ENCODE data around the gene WWOX. TPM values are rescaled to one million over a fixed set of nuclear protein-coding genes. Genes with fewer than 3 reads are reported as not detected.

Gene WWOX
- total and polyA plus RNA-seq, 3 donors from 2014 or later: 20.6 to 76.7 (median 64.1) TPM

DNA sequence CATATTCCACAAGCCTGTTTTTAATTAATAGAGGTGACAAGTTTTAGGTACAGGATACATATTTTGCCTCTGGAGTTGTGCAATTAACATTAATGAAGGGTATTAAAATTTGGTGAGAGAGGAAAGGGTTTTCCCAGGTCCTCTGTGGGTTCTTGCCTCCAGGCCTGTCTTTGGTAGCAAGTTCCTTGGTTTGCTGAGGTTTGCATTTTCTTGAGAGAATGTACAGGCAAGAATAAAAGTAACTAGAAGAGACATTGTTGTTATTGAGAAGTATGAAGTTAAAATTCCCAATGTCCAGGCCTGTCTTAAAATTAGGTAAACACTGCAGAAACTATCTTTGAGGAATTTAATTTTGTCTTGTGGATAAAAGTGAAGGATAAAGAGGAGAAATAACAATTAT is 316.9 kb downstream of the WWOX start:
- TF ChIP-seq POLR2A (IDR thresholded peaks at IDR 0.05): no peak
- TF ChIP-seq, protein P1, sequence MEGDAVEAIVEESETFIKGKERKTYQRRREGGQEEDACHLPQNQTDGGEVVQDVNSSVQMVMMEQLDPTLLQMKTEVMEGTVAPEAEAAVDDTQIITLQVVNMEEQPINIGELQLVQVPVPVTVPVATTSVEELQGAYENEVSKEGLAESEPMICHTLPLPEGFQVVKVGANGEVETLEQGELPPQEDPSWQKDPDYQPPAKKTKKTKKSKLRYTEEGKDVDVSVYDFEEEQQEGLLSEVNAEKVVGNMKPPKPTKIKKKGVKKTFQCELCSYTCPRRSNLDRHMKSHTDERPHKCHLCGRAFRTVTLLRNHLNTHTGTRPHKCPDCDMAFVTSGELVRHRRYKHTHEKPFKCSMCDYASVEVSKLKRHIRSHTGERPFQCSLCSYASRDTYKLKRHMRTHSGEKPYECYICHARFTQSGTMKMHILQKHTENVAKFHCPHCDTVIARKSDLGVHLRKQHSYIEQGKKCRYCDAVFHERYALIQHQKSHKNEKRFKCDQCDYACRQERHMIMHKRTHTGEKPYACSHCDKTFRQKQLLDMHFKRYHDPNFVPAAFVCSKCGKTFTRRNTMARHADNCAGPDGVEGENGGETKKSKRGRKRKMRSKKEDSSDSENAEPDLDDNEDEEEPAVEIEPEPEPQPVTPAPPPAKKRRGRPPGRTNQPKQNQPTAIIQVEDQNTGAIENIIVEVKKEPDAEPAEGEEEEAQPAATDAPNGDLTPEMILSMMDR (IDR thresholded peaks at IDR 0.05): no peak
- H3K4me1 ChIP-seq: no peaks in the 10 kb centered on the region
- intact Hi-C loops (cut with DNase I; ENCODE audit: low total_unique reads): no loop called here

DNA sequence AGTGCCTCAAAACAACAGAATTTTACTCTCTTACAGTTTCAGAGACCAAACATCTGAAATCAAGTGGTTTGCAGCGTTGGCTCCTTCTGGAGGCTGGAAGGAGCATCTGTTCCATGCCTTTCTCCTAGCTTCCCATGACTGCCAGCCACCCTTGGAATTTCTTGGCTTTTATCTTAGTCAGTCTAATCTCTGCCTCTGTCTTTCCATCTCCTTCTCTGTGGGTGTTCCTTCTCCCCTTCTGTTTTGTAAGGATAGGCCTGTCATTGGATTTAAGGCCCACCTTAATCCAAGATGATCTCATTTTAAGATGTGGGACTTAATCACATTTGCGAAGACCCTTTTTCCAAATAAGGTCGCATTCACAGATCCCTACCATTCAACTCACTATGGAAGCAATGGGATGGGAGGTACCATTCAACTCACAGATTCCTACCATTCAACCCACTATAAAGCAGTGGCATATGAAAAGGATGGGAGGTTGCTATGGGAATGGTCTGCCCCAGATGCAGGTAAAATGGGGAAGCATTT is 321.8 kb downstream of the WWOX start:
- H3K27me3 ChIP-seq: no peaks in the 10 kb centered on the region
- WGBS, 2 donors: 91 to 93% methylated on average over 3 of the region's 3 CpGs
- TF ChIP-seq, protein P1 (IDR thresholded peaks at IDR 0.05): no peak
- TF ChIP-seq POLR2A (IDR thresholded peaks at IDR 0.05): no peak
- no peak overlapping the region for H3K27ac ChIP-seq
- H3K4me3 ChIP-seq: no peak overlapping the region
- no peaks in the 10 kb centered on the region for H3K4me1 ChIP-seq
- no peaks in the 10 kb centered on the region for H3K9me3 ChIP-seq
- intact Hi-C loops (cut with DNase I; ENCODE audit: low total_unique reads): no loop called here
- H3K36me3 ChIP-seq (ENCODE audit: low read depth, missing control alignments): no peaks in the 10 kb centered on the region
- no peak for DNase-seq

More for the DNA sequence above, 316.9 kb downstream of the WWOX start:
- H3K36me3 ChIP-seq (ENCODE audit: low read depth, missing control alignments): no peaks in the 10 kb centered on the region
- H3K4me3 ChIP-seq: no peak overlapping the region
- no peak overlapping the region for H3K27ac ChIP-seq
- H3K27me3 ChIP-seq: no peaks in the 10 kb centered on the region
- no peak for DNase-seq
- H3K9me3 ChIP-seq: no peaks in the 10 kb centered on the region

DNA sequence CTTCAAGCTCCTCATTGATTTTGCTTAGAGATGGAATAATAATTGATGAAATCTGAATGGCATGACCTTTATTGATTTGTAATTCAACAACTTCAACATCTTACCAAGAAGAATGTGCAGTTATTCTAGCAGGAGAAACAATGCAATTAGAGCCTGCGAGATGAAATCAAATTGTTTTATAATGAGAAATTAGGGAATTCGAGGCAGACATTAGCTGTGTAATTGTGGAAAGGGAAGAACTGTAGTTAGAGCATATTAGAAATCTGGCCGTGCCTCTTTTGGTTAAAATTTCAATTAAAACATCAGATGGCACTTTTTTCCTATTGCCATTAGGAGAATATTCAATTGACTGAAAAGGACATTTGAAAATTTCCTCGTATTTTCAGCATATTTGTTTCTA is 325.8 kb downstream of the WWOX start:
- intact Hi-C loops (cut with DNase I; ENCODE audit: low total_unique reads): no loop called here

DNA sequence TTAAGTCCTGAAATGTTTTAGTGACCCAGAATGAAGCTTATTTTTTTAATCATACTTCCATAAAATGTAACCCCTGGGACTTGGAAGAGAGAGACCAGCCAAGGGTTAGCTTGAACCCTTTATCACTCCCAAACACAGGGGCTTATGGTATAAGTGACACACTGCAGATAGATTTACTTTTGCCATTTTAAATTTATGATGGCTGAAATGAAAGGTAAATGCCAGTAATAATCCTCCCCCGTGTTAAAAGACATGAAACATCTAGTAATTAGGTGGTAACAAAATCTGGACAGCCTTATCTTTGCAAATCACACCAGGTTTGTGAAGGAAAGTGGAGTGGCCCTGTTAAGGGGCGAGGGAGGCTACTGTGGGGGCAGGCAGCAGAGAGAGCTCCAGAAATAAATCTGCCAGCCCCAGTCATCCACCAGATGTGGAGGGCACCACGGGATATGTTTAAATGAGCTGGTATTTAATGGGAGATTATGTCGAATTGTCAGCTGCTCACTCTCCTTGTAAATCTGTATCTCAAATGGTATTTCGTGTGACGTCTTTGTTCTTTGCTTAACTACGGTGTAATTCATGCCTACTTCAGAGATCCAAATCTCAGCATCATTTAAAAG is 326.5 kb downstream of the WWOX start:
- no peak for TF ChIP-seq POLR2A (IDR thresholded peaks at IDR 0.05)
- TF ChIP-seq, protein P1 (IDR thresholded peaks at IDR 0.05): no peak
- no peak for DNase-seq
- no peaks in the 10 kb centered on the region for H3K9me3 ChIP-seq
- no peak overlapping the region for H3K4me3 ChIP-seq
- H3K4me1 ChIP-seq: no peaks in the 10 kb centered on the region
- no peaks in the 10 kb centered on the region for H3K36me3 ChIP-seq (ENCODE audit: low read depth, missing control alignments)
- H3K27me3 ChIP-seq: no peaks in the 10 kb centered on the region
- H3K27ac ChIP-seq: no peak overlapping the region
- intact Hi-C loops (cut with DNase I; ENCODE audit: low total_unique reads): no loop called here
- 81% methylated on average over 7 of the region's 7 CpGs for WGBS, 2 donors

More for the DNA sequence above, 325.8 kb downstream of the WWOX start:
- 88 to 90% methylated on average over 4 of the region's 4 CpGs for WGBS, 2 donors
- no peaks in the 10 kb centered on the region for H3K9me3 ChIP-seq
- H3K27me3 ChIP-seq: no peaks in the 10 kb centered on the region
- no peaks in the 10 kb centered on the region for H3K4me1 ChIP-seq
- no peak overlapping the region for H3K4me3 ChIP-seq
- H3K27ac ChIP-seq: no peak overlapping the region
- DNase-seq: no peak
- TF ChIP-seq, protein P1 (IDR thresholded peaks at IDR 0.05): no peak
- TF ChIP-seq POLR2A (IDR thresholded peaks at IDR 0.05): no peak
- no peaks in the 10 kb centered on the region for H3K36me3 ChIP-seq (ENCODE audit: low read depth, missing control alignments)

DNA sequence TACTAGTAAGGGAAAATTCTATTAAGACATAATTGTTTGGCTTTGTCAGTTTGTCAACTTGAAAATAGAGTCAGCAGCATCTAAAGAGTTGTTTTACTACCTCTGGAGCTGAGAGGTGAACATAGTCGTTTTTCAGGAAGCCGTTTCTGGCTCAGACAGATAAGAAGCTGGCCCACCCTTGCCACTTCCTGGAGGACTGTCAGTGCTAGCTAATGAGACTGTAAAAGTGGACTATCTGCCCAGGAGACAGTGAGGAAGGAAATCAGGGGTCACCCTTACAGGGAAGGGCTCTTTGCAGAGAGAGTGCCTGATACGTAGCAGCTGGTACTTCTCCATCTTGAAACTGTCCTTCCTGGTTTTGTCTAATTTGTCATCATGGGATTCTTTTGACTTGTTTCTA is 328.7 kb downstream of the WWOX start:
- no peaks in the 10 kb centered on the region for H3K27me3 ChIP-seq
- DNase-seq: no peak
- intact Hi-C loops (cut with DNase I; ENCODE audit: low total_unique reads): no loop called here
- no peaks in the 10 kb centered on the region for H3K4me1 ChIP-seq
- no peaks in the 10 kb centered on the region for H3K36me3 ChIP-seq (ENCODE audit: low read depth, missing control alignments)
- no peaks in the 10 kb centered on the region for H3K9me3 ChIP-seq
- H3K27ac ChIP-seq: no peak overlapping the region
- no peak for TF ChIP-seq POLR2A (IDR thresholded peaks at IDR 0.05)
- TF ChIP-seq, protein P1 (IDR thresholded peaks at IDR 0.05): no peak
- WGBS, 2 donors: 44 to 59% methylated on average over 3 of the region's 3 CpGs
- H3K4me3 ChIP-seq: no peak overlapping the region
